ENCODE results near the gene TENT4B.
A peak's percentile ranks its signal among the peaks of the same experiment; 100 is the strongest.
"Not testable (repeated sequence)": the region's sequence is repeated elsewhere in the genome, so short reads cannot be mapped to it uniquely, and the experiment has no call there.

TENT4B gene

DNA sequence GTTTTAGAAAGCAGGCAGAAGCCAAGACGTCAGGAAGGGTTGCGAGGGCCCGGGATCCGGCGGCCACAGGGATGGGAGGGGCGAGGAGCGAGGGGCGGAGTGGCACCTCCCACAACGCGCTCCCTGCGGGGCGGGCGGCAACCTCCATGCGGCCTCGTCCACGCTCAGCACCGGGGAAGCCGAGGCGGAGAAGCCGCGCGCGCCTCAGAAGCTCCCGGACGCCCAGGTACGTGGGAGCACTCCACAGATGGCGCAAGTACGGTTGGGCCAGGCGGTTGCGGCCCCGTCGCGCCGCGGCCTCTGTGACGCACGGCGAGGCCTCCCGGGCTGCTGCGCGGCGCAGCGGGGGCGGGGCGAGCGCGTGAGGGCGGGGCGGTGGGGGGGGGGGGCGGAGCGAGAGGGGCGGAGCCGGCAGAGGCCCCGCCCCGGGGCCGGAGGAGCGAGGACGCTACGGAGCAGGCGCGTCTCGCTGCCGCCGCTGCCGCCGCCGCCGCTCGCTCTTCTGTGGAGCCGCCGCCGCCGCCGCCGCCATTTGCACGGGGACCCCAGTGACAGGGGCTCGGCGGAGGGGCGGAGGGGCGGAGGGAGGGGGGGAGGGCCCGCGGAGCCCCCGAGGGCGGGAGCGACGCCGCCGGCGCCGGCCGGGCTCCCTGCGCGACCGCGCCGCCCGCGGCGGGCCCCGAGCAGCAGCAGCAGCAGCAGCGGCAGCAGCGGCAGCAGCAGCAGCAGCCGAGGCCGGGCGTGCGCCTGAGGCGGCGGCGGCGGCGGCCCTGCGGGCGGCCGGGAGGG is at the start of gene TENT4B:
TENT4B (plus strand) TSS at position 500 of the 789 bp plus-strand sequence. CDS start 316 bp downstream, outside the sequence.
- peak; percentile 91 for DNase-seq

GRCh38 chr16:50103764-50104163 is 49.3 kb upstream of the TENT4B start:
- no peak for DNase-seq

- no peak for DNase-seq
These were observed 38.6 kb upstream of the TENT4B start for GRCh38 chr16:50114357-50115129.

- DNase-seq, result no peak
These were observed 32.4 kb upstream of the TENT4B start for GRCh38 chr16:50120711-50121110.

- peak; percentile 81 for DNase-seq
These were observed 31.8 kb upstream of the TENT4B start for GRCh38 chr16:50121278-50121677.

DNA sequence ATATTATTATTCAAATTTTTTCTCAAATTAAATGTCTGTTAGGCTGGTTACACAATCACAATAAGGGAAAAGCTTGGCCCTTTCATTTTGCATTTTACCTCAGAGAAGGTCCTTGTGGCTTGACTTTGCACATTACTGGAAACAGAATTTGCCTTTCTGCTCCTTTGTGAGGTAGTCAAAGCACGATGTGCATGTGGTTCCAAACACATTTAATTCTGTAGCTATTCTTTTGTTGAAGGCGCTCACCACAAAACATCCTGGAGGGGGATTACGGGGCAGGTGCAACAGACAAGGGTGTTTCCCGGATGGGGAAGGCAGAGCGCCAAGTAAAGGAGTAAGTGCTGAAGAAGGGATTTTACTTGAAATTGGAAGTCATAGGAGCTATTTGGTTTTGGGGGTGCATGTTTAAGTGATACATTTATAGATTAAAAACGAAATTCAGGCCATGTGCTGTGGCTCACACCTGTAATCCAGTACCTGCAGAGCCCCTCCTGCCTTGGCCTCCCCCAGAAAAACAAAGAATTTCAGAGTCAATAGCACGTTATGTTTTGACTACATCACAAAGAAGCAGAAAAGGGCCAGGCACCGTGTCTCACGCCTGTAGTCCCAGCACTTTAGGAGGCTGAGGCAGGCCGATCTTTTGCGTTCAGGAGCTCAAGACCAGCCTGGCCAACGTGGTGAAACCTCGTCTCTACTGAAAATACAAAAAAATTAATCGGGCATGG is 31.2 kb upstream of the TENT4B start:
- DNase-seq, result peak; percentile 91

DNA sequence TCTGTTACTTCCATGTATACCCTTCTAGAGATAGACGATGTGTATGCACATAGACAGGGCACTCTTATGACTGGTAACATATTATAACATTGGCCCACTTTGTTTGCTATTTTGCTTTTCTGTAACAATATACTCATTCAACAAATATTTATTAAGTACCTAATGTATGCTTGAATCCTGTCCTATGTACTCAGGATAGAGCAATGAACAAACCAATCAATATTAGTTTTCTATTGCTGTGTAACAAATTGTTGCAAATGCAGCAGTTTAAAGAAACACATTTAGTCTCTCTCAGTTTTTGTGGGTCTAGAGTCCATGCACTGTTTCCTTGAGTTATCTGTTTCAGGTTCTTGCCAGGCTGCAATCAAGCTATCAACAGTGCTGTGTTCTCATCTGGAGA is 29.7 kb upstream of the TENT4B start:
- DNase-seq, result no peak

DNA sequence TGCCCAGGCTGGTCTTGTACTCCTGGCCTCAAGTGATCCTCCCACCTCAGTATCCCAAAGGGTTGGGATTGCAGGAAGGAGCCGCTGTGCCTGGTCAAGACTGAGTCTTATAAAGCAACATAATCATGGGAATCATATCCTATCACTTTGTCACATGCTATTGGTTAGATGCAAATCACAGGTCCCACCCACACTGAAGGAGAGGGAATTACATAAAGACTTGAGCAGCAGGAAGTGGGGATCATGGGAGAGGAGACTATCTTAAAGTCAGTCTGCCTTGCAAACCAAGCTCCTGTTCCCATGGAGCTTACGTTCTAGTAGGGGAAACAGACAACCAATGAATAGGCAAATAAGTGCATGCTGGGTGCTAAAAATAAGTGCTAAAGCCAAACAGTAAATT is 28.3 kb upstream of the TENT4B start:
- no peak for DNase-seq

- DNase-seq, result no peak
These were observed 26.9 kb upstream of the TENT4B start for GRCh38 chr16:50126183-50126582.

GRCh38 chr16:50132571-50132970 is 20.5 kb upstream of the TENT4B start:
- DNase-seq, result not testable (repeated sequence)

- DNase-seq, result no peak
These were observed 19.9 kb upstream of the TENT4B start for GRCh38 chr16:50133214-50133613.

- no peak for DNase-seq
These were observed 16.7 kb upstream of the TENT4B start for GRCh38 chr16:50136399-50136798.

DNA sequence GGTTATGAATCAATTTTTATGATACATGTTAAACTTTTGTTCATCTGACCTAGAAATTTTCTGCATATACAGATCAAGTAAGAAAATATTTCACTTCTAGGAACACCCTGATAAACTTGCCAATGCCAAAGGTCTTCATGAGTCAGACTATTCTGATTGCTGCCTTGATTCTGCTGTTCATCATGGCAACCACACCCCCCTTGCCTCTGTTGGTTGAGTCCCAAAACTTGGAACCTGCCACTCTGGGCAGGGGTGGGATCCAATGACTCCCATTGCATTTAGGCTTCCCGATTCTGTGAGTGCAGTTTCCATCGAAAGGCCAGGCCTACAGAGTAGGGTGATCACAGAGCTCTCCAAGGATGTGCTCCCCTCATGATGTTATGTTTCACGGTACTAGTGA is 15.8 kb upstream of the TENT4B start:
- no peak for DNase-seq

GRCh38 chr16:50139580-50139979 is 13.5 kb upstream of the TENT4B start:
- DNase-seq, result no peak

DNA sequence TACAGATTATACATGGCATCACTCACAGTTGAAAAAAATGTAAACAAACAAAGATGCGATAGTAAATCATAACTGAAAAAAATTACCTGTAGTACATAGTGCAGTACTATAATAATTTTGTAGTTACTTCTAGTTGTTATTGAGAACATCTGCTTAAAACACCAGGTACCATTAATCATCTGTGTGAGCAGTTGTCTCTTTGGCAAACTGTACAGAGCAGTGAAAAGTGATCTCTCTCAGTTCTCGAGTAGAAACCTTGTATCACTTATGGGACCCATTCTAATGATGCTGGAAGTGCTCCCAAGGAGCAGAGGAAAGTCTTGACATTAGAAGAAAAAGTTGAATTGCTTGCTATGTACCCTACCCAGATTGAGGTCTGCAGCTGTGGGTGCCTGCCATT is 8.9 kb upstream of the TENT4B start:
- DNase-seq, result no peak

- DNase-seq, result no peak
These were observed 6.3 kb upstream of the TENT4B start for GRCh38 chr16:50146479-50147435.

DNA sequence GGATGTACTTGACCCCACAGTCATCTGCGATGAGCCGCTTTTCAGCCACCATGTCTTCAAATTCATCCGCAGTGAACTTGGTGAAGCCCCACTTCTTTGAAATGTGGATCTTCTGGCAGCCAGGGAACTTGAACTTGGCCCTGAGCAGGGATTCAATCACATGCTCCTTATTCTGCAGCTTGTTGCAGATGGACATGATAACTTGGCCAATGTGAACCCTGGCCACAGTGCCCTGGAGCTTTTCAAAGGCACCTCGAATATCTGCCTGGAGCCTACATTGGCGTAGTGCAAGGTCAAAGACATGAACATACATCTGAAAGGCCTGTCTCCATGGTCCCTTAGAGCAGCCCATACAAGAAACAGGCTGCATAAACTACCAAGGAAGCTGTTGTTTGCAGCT is 1.8 kb upstream of the TENT4B start:
- DNase-seq, result no peak

- peak; percentile 64 for DNase-seq
These were observed 1.4 kb upstream of the TENT4B start for GRCh38 chr16:50151756-50152155.

DNA sequence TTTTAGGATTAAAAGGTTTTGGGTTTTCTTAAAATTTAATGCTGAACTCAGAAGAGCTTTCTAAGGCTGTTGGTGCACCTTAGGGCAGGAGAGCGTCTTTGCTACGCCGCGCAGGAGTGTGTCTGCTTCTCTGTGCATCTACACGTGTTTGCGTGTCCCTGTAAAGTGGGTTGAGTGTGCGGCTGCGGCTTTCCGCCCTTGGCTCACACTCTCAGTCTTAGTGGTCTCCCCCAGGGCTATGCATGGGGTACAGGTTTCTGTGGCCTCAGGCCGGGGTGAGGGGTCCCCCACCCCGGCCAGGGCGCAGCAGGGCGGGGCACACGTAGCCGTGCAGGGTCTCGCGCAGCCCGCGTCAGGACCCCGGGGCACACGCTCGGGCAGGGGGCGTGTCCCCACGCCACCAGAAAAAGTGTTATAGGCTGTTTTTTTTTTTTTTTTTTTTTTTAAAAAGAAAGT is 727 bp upstream of the TENT4B start:
- peak; percentile 96 for DNase-seq

- DNase-seq, result peak; percentile 40
These were observed 702 bp downstream of the TENT4B start for GRCh38 chr16:50153596-50154419.

GRCh38 chr16:50154420-50154950 is 1.4 kb downstream of the TENT4B start:
- DNase-seq, result no peak

Data from activated CD4-positive, alpha-beta T cell treated with anti-CD3 and anti-CD28 coated beads, Interleukin-10, Interleukin-2, amounts not matched to agents 100 ng/mL and 50 ng/mL, durations not matched to agents 16 hours and 8 hours (primary cell).